GM12873 (cell line): ENCODE results near the gene CBFA2T3.

ENCODE experiments used
- CTCF ChIP-seq: IDR thresholded peaks from 2 replicates; pipeline ENCODE4 v1.5.1; 2012; ENCODE audit warnings: low read depth, mild to moderate bottlenecking, moderate library complexity, low read length, control low read depth; ENCODE audit not compliant: insufficient read depth; ENCODE audit errors: missing control alignments

Gene CBFA2T3

GRCh38 chr16:88995194-88995593 is 18.2 kb upstream of the CBFA2T3 start:
- TF ChIP-seq CTCF, result no peak

- TF ChIP-seq CTCF, result no peak
Observed at GRCh38 chr16:88994695-88995094, 17.7 kb upstream of the CBFA2T3 start.

GRCh38 chr16:88993946-88994600 is 17.1 kb upstream of the CBFA2T3 start:
- no peak for TF ChIP-seq CTCF

GRCh38 chr16:88993166-88993761 is 16.3 kb upstream of the CBFA2T3 start:
- TF ChIP-seq CTCF, result no peak

GRCh38 chr16:88992351-88993165 is 15.6 kb upstream of the CBFA2T3 start:
- TF ChIP-seq CTCF, result no peak

GRCh38 chr16:88991813-88992350 is 14.9 kb upstream of the CBFA2T3 start:
- no peak for TF ChIP-seq CTCF

- no peak for TF ChIP-seq CTCF
Observed at GRCh38 chr16:88989852-88990547, 13.0 kb upstream of the CBFA2T3 start.
